Chondrocyte (in vitro differentiated cells): ENCODE results near the gene OPHN1. TPM values are rescaled to one million over a fixed set of nuclear protein-coding genes. Genes with fewer than 3 reads are reported as not detected.

Experiments
- DNase-seq: peaks from one replicate; pipeline ENCODE4 v3.0.0; 2021; ENCODE audit warnings: mixed read lengths, low spot score
- H3K27ac Mint-ChIP-seq: one replicate; pipeline ENCODE4 v1.8.0; 2021; ENCODE audit warnings: mild to moderate bottlenecking, moderate library complexity, mixed read lengths; ENCODE audit not compliant: unreplicated experiment
- H3K27me3 Mint-ChIP-seq: 2 replicates; pipeline ENCODE4 v1.8.0; 2021; ENCODE audit warnings: low read depth, mixed read lengths
- H3K36me3 Mint-ChIP-seq: 2 replicates; pipeline ENCODE4 v1.8.0; 2021; ENCODE audit warnings: low read depth, mixed read lengths
- H3K4me1 Mint-ChIP-seq: 2 replicates; pipeline ENCODE4 v1.8.0; 2021; ENCODE audit warnings: low read depth, mild to moderate bottlenecking, mixed read lengths
- H3K4me3 Mint-ChIP-seq: one replicate; pipeline ENCODE4 v1.8.0; 2021; ENCODE audit warnings: mild to moderate bottlenecking, moderate library complexity, mixed read lengths; ENCODE audit not compliant: unreplicated experiment
- H3K9me3 Mint-ChIP-seq: 2 replicates; pipeline ENCODE4 v1.8.0; 2021; ENCODE audit warnings: low read depth, mixed read lengths
- total RNA-seq: library from RNA; stranded (reverse); gene quantifications from 3 replicates; pipeline ENCODE4 v1.2.1, GENCODE V29; 2021
- TF ChIP-seq, protein P1 (sequence below): fragments of 200-600 bp; sonication (generic); IDR thresholded peaks from 2 replicates; pipeline ENCODE4 v1.5.0; 2021; ENCODE audit warnings: antibody characterized with exemption, mild to moderate bottlenecking, moderate library complexity

OPHN1 gene
- total RNA-seq, 1 donor from 2014 or later: 6.1 TPM

DNA sequence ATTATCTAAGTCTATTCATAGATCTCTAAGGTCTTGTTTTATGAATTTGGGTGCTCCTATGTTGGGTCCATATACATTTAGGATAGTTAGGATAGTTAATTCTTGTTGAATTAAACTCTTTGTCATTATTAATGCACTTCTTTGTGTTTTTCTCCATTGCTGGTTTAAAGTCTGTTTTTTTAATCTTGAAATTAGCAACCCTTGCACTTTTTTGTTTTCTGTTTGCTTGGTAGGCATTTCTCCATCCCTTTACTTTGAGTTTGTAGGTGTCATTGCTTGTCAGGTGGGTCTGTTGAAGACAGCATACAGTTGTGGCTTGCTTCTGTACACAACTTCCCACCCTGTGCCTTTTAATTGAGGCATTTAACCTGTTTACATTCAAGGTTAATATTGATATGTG, 434.8 kb downstream of the OPHN1 start:
- H3K4me3 Mint-ChIP-seq: no peak overlapping the region
- H3K4me1 Mint-ChIP-seq: no peaks in the 10 kb centered on the region
- DNase-seq: no peak
- TF ChIP-seq, protein P1, sequence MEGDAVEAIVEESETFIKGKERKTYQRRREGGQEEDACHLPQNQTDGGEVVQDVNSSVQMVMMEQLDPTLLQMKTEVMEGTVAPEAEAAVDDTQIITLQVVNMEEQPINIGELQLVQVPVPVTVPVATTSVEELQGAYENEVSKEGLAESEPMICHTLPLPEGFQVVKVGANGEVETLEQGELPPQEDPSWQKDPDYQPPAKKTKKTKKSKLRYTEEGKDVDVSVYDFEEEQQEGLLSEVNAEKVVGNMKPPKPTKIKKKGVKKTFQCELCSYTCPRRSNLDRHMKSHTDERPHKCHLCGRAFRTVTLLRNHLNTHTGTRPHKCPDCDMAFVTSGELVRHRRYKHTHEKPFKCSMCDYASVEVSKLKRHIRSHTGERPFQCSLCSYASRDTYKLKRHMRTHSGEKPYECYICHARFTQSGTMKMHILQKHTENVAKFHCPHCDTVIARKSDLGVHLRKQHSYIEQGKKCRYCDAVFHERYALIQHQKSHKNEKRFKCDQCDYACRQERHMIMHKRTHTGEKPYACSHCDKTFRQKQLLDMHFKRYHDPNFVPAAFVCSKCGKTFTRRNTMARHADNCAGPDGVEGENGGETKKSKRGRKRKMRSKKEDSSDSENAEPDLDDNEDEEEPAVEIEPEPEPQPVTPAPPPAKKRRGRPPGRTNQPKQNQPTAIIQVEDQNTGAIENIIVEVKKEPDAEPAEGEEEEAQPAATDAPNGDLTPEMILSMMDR: no peak
- H3K9me3 Mint-ChIP-seq: peaks cover 59% of the 10 kb centered on the region
- no peak overlapping the region for H3K27ac Mint-ChIP-seq
- H3K27me3 Mint-ChIP-seq: no peaks in the 10 kb centered on the region
- no peaks in the 10 kb centered on the region for H3K36me3 Mint-ChIP-seq

Other genes with a start within 250 kb of the OPHN1 start
- gene YIPF6, start 65.6 kb upstream of the OPHN1 start, total RNA-seq: 34.2 to 42.9 TPM (median 41.1 TPM) in 3 replicates
- gene STARD8, start 214.2 kb upstream of the OPHN1 start, total RNA-seq: 0.31 to 0.49 TPM (median 0.37 TPM) in 3 replicates